Right lobe of liver (tissue), 4 donors: Measurements from ENCODE around the gene PSEN1.

Source experiments
- CTCF ChIP-seq, 4 donors: fragments of 200-600 bp in 3 of 4; fragments of 450-650 bp in 1 of 4; IDR thresholded peaks; one replicate each; pipeline versions ENCODE4 v1.5.1 to v1.8.0; 2016 to 2022; ENCODE audit warnings: antibody characterized with exemption in 4 of 4, mild to moderate bottlenecking in 2 of 4
- POLR2A ChIP-seq: fragments of 450-650 bp; IDR thresholded peaks from one replicate; pipeline ENCODE4 v1.6.1; 2017; ENCODE audit warnings: antibody characterized with exemption, mild to moderate bottlenecking
- donor health status: DM: no; HTN: no; CAD: no.
- donor health status: DM: no; HTN: no; CAD: no.
- donor health status: DM: no; HTN: yes; CAD: no.

- TF ChIP-seq CTCF (IDR thresholded peaks at IDR 0.05) (no peak), POLR2A (no peak)
Measured at GRCh38 chr14:73263606-73264005, 127.3 kb downstream of the PSEN1 start.
